Effector CD4-positive, alpha-beta T cell (primary cell): ENCODE data around the gene GIGYF1.
"Not testable (repeated sequence)": the region's sequence is repeated elsewhere in the genome, so short reads cannot be mapped to it uniquely, and the experiment has no call there.

Source experiments
- DNase-seq: peaks from one replicate; pipeline ENCODE4 v3.0.0-alpha.2; 2020
- total RNA-seq: gene quantifications from one replicate; lab custom pipeline; 2026; lab: John Stamatoyannopoulos, UW

The GIGYF1 gene
- total RNA-seq, result 318 reads per million, percentile 96 among the genes with 10 or more reads in this experiment

DNA sequence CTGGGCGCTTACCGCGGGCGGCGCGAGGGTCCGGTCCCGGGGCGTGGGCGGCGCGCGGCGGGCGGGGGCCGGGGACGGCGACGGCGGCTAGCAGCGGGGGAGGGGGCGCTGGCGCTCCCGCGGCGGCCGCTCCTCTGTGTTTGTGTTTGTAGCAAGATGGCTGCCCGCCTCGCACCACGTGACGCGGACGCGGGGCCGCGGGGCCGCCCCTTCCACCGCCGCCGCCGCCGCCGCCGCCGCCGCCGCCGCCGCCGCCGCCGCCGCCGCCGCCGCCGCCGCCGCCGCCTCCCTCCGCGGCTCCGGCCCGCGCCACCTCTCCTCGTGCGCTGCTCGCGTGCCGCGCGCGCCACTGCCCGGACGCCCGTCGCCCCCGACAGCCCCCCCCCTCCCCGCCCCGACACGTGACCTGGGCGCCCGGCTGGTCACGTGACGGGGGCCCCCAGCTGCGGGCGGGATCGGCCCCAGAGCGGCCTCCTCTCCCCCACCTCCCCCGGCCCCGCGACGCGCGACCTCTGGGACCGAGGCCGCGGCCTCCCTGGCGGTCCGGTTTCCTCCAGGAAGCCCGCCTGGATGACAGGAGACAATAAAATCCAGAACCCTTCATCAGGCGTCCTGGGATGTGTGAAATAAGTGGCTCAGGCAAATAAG is at the start of gene GIGYF1:
TSS of gene GIGYF1 (minus strand) at position 153 of the 648 bp plus-strand sequence. CDS start 6,012 bp downstream, outside the sequence.
- peak; percentile 69 for DNase-seq

DNA sequence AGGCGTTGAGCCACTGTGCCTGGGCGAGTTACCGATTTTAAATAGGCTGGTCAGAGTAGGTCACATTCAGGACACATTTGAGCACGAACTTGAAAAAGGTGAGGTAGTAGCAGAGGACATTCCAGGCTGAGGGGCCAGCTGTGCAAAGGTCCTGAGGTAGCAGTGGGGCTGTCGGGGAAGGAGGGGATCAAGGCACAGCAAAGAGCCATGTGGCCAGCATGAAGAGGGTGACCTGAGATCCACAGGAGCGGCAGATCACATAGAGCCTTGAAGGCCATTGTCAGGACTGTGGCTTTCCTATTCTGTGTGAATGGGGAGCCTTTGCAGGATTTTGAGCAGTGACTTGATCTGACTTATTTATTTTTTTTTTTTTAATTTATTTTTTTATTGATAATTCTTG is 45.9 kb upstream of the GIGYF1 start:
- DNase-seq, result no peak

- no peak for DNase-seq
These were observed 42.6 kb upstream of the GIGYF1 start for GRCh38 chr7:100736671-100737070.

GRCh38 chr7:100735730-100736129 is 41.7 kb upstream of the GIGYF1 start:
- DNase-seq, result no peak

GRCh38 chr7:100731937-100732636 is 38.0 kb upstream of the GIGYF1 start:
- no peak for DNase-seq

- DNase-seq, result no peak
These were observed 36.2 kb upstream of the GIGYF1 start for GRCh38 chr7:100730136-100730800.

DNA sequence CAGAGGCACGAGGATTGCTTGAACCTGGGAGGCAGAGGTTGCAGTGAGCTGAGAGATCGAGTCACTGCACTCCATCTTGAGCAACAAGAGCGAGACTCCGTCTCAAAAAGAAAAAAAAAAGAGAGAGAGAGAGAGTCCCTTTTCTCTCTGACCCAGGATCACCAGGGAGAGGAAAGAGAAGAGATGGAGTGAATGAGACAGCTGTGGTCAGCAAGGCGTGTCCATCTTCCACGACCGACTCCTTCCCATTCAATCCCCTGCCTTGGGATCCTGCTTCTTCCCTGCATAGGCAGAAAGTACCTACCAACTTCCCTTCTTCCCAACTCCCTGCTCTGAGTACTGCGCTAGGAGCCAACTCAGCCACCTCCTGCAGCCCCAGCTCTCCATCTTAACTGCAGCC is 34.1 kb upstream of the GIGYF1 start:
- no peak for DNase-seq

DNA sequence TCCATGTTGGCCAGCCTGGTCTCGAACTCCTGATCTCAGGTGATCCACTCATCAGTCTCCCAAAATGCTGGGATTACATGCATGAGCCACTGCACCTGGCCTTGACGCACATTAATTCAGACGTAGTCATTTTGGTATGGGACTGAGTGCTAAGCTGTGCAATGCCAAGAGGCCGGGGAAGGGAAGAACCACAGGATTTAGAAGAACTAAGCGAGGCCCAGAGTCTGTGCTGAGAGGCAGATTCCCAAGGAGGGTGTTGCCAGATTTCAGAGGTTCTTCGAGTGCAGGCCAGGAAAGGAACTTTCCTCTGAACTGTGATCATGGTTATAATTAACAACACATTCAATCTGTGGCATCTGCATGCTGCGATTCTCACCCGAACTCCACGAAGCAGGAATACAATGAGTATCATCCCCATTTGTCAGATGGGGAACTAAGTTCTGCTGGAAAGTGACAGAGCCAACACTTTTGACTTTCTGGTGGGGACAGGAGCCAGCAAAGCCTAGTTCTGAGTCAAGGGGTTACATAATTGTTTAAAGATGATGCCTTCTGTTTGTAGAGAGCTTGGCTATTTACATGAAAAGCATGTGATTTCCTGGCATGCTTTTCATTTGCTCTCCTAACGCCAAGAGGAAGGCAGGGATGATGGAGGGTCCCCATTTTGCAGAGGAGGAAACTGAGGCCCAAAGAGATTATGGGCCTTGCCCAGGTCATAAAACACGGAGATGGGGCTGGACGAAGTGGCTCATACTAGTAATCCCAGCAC is 33.1 kb upstream of the GIGYF1 start:
- DNase-seq, result no peak

- not testable (repeated sequence) for DNase-seq
These were observed 30.3 kb upstream of the GIGYF1 start for GRCh38 chr7:100724364-100724763.

GRCh38 chr7:100723732-100724275 is 29.8 kb upstream of the GIGYF1 start:
- no peak for DNase-seq

GRCh38 chr7:100722480-100723212 is 28.6 kb upstream of the GIGYF1 start:
- no peak for DNase-seq

GRCh38 chr7:100721505-100721812 is 27.4 kb upstream of the GIGYF1 start:
- no peak for DNase-seq

DNA sequence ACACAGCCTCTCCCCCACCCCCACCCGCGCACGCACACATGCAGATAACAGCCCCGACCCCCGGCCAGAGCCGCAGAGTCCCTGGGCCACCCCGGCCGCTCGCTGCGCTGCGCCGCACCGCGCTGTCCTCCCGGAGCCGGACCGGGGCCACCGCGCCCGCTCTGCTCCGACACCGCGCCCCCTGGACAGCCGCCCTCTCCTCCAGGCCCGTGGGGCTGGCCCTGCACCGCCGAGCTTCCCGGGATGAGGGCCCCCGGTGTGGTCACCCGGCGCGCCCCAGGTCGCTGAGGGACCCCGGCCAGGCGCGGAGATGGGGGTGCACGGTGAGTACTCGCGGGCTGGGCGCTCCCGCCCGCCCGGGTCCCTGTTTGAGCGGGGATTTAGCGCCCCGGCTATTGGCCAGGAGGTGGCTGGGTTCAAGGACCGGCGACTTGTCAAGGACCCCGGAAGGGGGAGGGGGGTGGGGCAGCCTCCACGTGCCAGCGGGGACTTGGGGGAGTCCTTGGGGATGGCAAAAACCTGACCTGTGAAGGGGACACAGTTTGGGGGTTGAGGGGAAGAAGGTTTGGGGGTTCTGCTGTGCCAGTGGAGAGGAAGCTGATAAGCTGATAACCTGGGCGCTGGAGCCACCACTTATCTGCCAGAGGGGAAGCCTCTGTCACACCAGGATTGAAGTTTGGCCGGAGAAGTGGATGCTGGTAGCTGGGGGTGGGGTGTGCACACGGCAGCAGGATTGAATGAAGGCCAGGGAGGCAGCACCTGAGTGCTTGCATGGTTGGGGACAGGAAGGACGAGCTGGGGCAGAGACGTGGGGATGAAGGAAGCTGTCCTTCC is 26.8 kb upstream of the GIGYF1 start:
- no peak for DNase-seq

GRCh38 chr7:100720279-100720670 is 26.2 kb upstream of the GIGYF1 start, which contains the start of gene EPO:
EPO (plus strand) TSS chr7:100720468; CDS start chr7:100720981, 513 bp downstream.
- no peak for DNase-seq

GRCh38 chr7:100719523-100720278 is 25.7 kb upstream of the GIGYF1 start:
- DNase-seq, result no peak

DNA sequence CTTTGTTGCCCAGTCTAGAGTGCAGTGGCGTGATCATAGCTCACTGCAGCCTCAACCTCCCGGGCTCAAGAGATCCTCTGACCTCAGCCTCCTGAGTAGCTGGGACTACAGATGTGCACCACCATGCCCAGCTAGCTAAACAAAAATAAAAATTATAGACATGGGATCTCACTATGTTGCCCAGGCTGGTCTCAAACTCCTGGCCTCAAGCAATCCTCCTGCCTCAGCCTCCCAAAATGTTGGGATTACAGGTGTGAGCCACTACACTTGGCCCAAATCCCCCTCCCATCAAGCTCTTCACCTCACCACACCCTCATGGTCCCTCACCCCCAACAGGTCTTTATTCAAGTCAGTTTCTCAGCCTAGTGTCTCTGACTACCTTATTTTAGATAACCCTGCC is 23.0 kb upstream of the GIGYF1 start:
- DNase-seq, result not testable (repeated sequence)

GRCh38 chr7:100714725-100715124 is 20.7 kb upstream of the GIGYF1 start:
- no peak for DNase-seq

GRCh38 chr7:100711369-100711768 is 17.3 kb upstream of the GIGYF1 start:
- DNase-seq, result no peak

- DNase-seq, result no peak
These were observed 16.4 kb upstream of the GIGYF1 start for GRCh38 chr7:100710452-100710851.

GRCh38 chr7:100708395-100708794 is 14.3 kb upstream of the GIGYF1 start:
- no peak for DNase-seq
